HG02759 (cell line): ENCODE data around the gene TULP4.

Experiments used
- ATAC-seq: cut with Tn5 transposase; IDR thresholded peaks from one replicate; pipeline ENCODE4 v1.9.1; 2021; ENCODE audit warnings: mild to moderate bottlenecking, moderate library complexity; ENCODE audit not compliant: unreplicated experiment

Gene TULP4

GRCh38 chr6:158312165-158312564, at the start of gene TULP4:
Gene TULP4 (plus strand): TSS chr6:158312465. CDS start chr6:158314017, 1,552 bp downstream.
- ATAC-seq = no peak

GRCh38 chr6:158262755-158263154, 49.5 kb upstream of the TULP4 start:
- peak; percentile 67 for ATAC-seq

GRCh38 chr6:158264180-158264579, 48.1 kb upstream of the TULP4 start:
- ATAC-seq = no peak

GRCh38 chr6:158266131-158266530, 46.1 kb upstream of the TULP4 start:
- no peak for ATAC-seq

- ATAC-seq = no peak
These were observed 43.7 kb upstream of the TULP4 start for GRCh38 chr6:158268361-158269147.

GRCh38 chr6:158269657-158270056, 42.6 kb upstream of the TULP4 start:
- no peak for ATAC-seq

- no peak for ATAC-seq
These were observed 41.7 kb upstream of the TULP4 start for GRCh38 chr6:158270389-158271127.

- no peak for ATAC-seq
These were observed 39.9 kb upstream of the TULP4 start for GRCh38 chr6:158272324-158272723.

- no peak for ATAC-seq
These were observed 34.3 kb upstream of the TULP4 start for GRCh38 chr6:158278004-158278403.

GRCh38 chr6:158279615-158280014, 32.6 kb upstream of the TULP4 start:
- no peak for ATAC-seq

- no peak for ATAC-seq
These were observed 28.8 kb upstream of the TULP4 start for GRCh38 chr6:158283304-158283980.

- no peak for ATAC-seq
These were observed 28.0 kb upstream of the TULP4 start for GRCh38 chr6:158284007-158284875.

- ATAC-seq = no peak
These were observed 27.2 kb upstream of the TULP4 start for GRCh38 chr6:158284876-158285655.

- ATAC-seq = no peak
These were observed 26.6 kb upstream of the TULP4 start for GRCh38 chr6:158285656-158286021.

GRCh38 chr6:158286413-158286812, 25.9 kb upstream of the TULP4 start:
- ATAC-seq = no peak

GRCh38 chr6:158287047-158287446, 25.2 kb upstream of the TULP4 start:
- no peak for ATAC-seq

GRCh38 chr6:158290040-158290439, 22.2 kb upstream of the TULP4 start:
- peak; percentile 72 for ATAC-seq

GRCh38 chr6:158290659-158291058, 21.6 kb upstream of the TULP4 start:
- ATAC-seq = peak; percentile 87

GRCh38 chr6:158292016-158292415, 20.2 kb upstream of the TULP4 start:
- no peak for ATAC-seq

GRCh38 chr6:158293122-158293521, 19.1 kb upstream of the TULP4 start:
- ATAC-seq = peak; percentile 49
